WTC11 (cell line): Measurements from ENCODE around the gene TNRC6C. TPM values are rescaled to one million over a fixed set of nuclear protein-coding genes. Genes with fewer than 3 reads are reported as not detected.

Source experiments
- ATAC-seq: fragments of 200-7000 bp; cut with Tn5 transposase; 2 replicates; pipeline ENCODE4 v1.10.0; 2021; ENCODE audit warnings: mild to moderate bottlenecking, moderate library complexity
- CTCF ChIA-PET: fragments of 300-600 bp; sonication (Branson Sonifier 250); formaldehyde crosslinking; loops from one replicate; lab custom pipeline; 2021; ENCODE audit warnings: antibody characterized with exemption; lab: Charles Lee
- POLR2A ChIA-PET: fragments of 350-600 bp; sonication (Branson Sonifier 250); formaldehyde crosslinking; loops from one replicate; lab custom pipeline; 2021; ENCODE audit warnings: antibody characterized with exemption; lab: Charles Lee
- DNase-seq: peaks from one replicate; pipeline ENCODE4 v3.0.0; 2021; ENCODE audit warnings: low spot score
- H3K27ac Mint-ChIP-seq: 2 replicates; pipeline ENCODE4 v1.8.0; 2021; ENCODE audit warnings: mixed read lengths
- H3K27me3 Mint-ChIP-seq: 2 replicates; pipeline ENCODE4 v1.8.0; 2021; ENCODE audit warnings: low read depth, mild to moderate bottlenecking, moderate library complexity, mixed read lengths
- H3K36me3 Mint-ChIP-seq: 2 replicates; pipeline ENCODE4 v1.8.0; 2021; ENCODE audit warnings: mixed read lengths
- H3K4me1 Mint-ChIP-seq: 2 replicates; pipeline ENCODE4 v1.8.0; 2022; ENCODE audit warnings: mixed read lengths
- H3K4me3 Mint-ChIP-seq: 2 replicates; pipeline ENCODE4 v1.8.0; 2021; ENCODE audit warnings: mild to moderate bottlenecking, moderate library complexity, mixed read lengths
- H3K9me3 Mint-ChIP-seq: 2 replicates; pipeline ENCODE4 v1.8.0; 2021; ENCODE audit warnings: mixed read lengths
- ATF1 ChIP-seq: sonication (generic); formaldehyde crosslinking; IDR thresholded peaks from 2 replicates; pipeline ENCODE4 v1.8.1; 2023; ENCODE audit warnings: mild to moderate bottlenecking, moderate library complexity, missing genetic modification reagents
- ELF4 ChIP-seq: sonication (generic); formaldehyde crosslinking; IDR thresholded peaks from 2 replicates; pipeline ENCODE4 v1.8.1; 2022; ENCODE audit warnings: low read depth, mild to moderate bottlenecking, moderate library complexity, missing genetic modification reagents
- ESRRA ChIP-seq: sonication (generic); formaldehyde crosslinking; IDR thresholded peaks from 2 replicates; pipeline ENCODE4 v1.8.1; 2022; ENCODE audit warnings: mild to moderate bottlenecking, missing genetic modification reagents, borderline replicate concordance
- ETV6 ChIP-seq: sonication (generic); formaldehyde crosslinking; IDR thresholded peaks from 2 replicates; pipeline ENCODE4 v1.8.1; 2022; ENCODE audit warnings: mild to moderate bottlenecking, missing genetic modification reagents
- GRHL2 ChIP-seq: fragments of 250-450 bp; sonication (Bioruptor Pico); IDR thresholded peaks from 2 replicates; pipeline ENCODE4 v1.8.0; 2022; ENCODE audit warnings: mild to moderate bottlenecking, moderate library complexity; ENCODE audit not compliant: insufficient replicate concordance, severe bottlenecking
- MXD4 ChIP-seq: fragments of 250-450 bp; sonication (Bioruptor Pico); IDR thresholded peaks from 2 replicates; pipeline ENCODE4 v1.8.0; 2021; ENCODE audit warnings: mild to moderate bottlenecking, moderate library complexity, borderline replicate concordance
- NR2C2 ChIP-seq: sonication (generic); formaldehyde crosslinking; IDR thresholded peaks from 2 replicates; pipeline ENCODE4 v1.8.0; 2022; ENCODE audit warnings: mild to moderate bottlenecking, missing genetic modification reagents
- RORB ChIP-seq: fragments of 250-450 bp; sonication (Bioruptor Pico); IDR thresholded peaks from 2 replicates; pipeline ENCODE4 v1.9.0; 2021; ENCODE audit warnings: mild to moderate bottlenecking
- ZNF423 ChIP-seq: fragments of 250-450 bp; sonication (Bioruptor Pico); IDR thresholded peaks from 2 replicates; pipeline ENCODE4 v2.1.2; 2022; ENCODE audit warnings: mild to moderate bottlenecking, moderate library complexity
- total RNA-seq: library from RNA; stranded (reverse); gene quantifications from 3 replicates; pipeline ENCODE4 v1.2.3, GENCODE V29; 2021
- TF ChIP-seq, protein P1 (sequence below): sonication (generic); formaldehyde crosslinking; IDR thresholded peaks from 2 replicates; pipeline ENCODE4 v1.8.0; 2022; ENCODE audit warnings: mild to moderate bottlenecking, missing genetic modification reagents
- TF ChIP-seq, protein P2 (sequence below): fragments of 200-600 bp; IDR thresholded peaks from 2 replicates; pipeline ENCODE4 v1.8.0; 2022; ENCODE audit warnings: antibody characterized with exemption
- TF ChIP-seq, protein P3 (sequence below): sonication (generic); formaldehyde crosslinking; IDR thresholded peaks from 2 replicates; pipeline ENCODE4 v1.8.1; 2023; ENCODE audit warnings: mild to moderate bottlenecking, moderate library complexity, missing genetic modification reagents
- TF ChIP-seq, protein P4 (sequence below): fragments of 250-450 bp; sonication (Bioruptor Pico); IDR thresholded peaks from 2 replicates; pipeline ENCODE4 v1.9.0; 2021; ENCODE audit warnings: mild to moderate bottlenecking
- TF ChIP-seq, protein P5 (sequence below): fragments of 250-450 bp; sonication (Bioruptor Pico); IDR thresholded peaks from 2 replicates; pipeline ENCODE4 v1.9.0; 2021; ENCODE audit warnings: mild to moderate bottlenecking, borderline replicate concordance

Gene TNRC6C
- total RNA-seq, 1 experiment from 2014 or later: 52.3 TPM

DNA sequence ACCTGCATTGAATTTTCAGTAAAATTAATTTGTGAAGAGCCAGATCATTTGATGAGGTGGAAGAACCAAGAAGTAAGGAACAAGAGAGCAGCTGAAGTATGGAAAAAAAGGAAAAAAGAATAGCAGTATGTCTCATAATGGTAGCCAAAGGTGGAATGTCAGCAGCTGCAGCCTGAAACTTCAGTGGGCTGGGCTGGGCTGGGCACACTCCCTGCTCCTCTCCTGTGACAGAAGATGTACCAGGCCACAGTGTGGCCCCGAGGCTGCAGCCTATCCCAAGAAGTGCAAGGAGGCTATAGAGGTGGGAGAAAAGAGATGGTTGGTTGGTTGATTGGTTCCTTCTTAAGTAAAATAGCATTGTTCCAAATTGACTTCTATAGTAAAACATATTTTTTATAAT lies 84.5 kb downstream of the TNRC6C start (continued):
- TF ChIP-seq, protein P1, sequence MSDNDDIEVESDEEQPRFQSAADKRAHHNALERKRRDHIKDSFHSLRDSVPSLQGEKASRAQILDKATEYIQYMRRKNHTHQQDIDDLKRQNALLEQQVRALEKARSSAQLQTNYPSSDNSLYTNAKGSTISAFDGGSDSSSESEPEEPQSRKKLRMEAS (CRISPR knock-in tag): no peak
- TF ChIP-seq MXD4 (no peak), ZNF423 (no peak), ESRRA (CRISPR knock-in tag) (no peak), ELF4 (CRISPR knock-in tag) (no peak)
- TF ChIP-seq, all 79 proteins: peak for 0

DNA sequence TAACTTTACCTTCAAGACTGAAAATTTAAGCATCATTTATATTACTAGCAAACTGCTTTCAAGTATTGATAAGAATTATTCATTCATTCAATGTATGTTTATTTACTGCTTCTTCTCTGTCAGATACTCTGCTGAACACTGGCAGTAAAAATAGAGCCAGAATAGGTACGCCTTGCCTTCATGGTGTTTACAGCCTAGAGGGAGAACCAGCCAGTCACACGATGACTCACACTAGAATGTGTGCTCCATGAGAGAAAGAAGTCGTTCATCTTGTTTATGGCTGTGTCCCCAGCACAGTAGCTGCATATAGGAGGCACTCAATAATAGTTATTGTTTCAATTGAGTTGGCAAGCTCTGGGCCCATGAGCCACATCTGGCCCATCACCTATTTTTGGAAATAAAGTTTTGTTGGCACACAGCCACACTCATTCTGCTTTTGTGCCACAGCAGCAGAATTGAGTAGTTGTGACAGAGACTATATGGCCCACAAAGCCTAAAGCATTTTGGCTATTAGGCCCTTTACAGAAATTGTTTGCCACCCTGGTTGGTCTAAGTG lies 85.9 kb downstream of the TNRC6C start:
- DNase-seq: no peak
- Mint-ChIP-seq H3K27me3 (no peaks in the 10 kb centered on the region), H3K4me1 (peaks cover 10% of the 10 kb centered on the region), H3K36me3 (peaks cover 39% of the 10 kb centered on the region), H3K9me3 (peaks cover 4% of the 10 kb centered on the region; the same call in 1 of the 2 replicates)
- CTCF ChIA-PET: interaction anchor here (0.8 to 1.1 kb wide), 2 partner anchors 41 to 152 kb away, joined by 3 to 4 read pairs; no protein-coding TSS in a partner anchor
- TF ChIP-seq RORB (CRISPR knock-in tag): no peak
- no peak for TF ChIP-seq ATF1
- TF ChIP-seq, protein P2, sequence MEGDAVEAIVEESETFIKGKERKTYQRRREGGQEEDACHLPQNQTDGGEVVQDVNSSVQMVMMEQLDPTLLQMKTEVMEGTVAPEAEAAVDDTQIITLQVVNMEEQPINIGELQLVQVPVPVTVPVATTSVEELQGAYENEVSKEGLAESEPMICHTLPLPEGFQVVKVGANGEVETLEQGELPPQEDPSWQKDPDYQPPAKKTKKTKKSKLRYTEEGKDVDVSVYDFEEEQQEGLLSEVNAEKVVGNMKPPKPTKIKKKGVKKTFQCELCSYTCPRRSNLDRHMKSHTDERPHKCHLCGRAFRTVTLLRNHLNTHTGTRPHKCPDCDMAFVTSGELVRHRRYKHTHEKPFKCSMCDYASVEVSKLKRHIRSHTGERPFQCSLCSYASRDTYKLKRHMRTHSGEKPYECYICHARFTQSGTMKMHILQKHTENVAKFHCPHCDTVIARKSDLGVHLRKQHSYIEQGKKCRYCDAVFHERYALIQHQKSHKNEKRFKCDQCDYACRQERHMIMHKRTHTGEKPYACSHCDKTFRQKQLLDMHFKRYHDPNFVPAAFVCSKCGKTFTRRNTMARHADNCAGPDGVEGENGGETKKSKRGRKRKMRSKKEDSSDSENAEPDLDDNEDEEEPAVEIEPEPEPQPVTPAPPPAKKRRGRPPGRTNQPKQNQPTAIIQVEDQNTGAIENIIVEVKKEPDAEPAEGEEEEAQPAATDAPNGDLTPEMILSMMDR: no peak
- TF ChIP-seq GRHL2 (CRISPR knock-in tag): no peak
- TF ChIP-seq ESRRA (CRISPR knock-in tag): no peak
- TF ChIP-seq, protein P3, sequence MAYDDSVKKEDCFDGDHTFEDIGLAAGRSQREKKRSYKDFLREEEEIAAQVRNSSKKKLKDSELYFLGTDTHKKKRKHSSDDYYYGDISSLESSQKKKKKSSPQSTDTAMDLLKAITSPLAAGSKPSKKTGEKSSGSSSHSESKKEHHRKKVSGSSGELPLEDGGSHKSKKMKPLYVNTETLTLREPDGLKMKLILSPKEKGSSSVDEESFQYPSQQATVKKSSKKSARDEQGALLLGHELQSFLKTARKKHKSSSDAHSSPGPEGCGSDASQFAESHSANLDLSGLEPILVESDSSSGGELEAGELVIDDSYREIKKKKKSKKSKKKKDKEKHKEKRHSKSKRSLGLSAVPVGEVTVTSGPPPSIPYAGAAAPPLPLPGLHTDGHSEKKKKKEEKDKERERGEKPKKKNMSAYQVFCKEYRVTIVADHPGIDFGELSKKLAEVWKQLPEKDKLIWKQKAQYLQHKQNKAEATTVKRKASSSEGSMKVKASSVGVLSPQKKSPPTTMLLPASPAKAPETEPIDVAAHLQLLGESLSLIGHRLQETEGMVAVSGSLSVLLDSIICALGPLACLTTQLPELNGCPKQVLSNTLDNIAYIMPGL (CRISPR knock-in tag): no peak
- no peak for TF ChIP-seq ETV6 (CRISPR knock-in tag)
- TF ChIP-seq NR2C2 (CRISPR knock-in tag): no peak
- TF ChIP-seq, protein P4, sequence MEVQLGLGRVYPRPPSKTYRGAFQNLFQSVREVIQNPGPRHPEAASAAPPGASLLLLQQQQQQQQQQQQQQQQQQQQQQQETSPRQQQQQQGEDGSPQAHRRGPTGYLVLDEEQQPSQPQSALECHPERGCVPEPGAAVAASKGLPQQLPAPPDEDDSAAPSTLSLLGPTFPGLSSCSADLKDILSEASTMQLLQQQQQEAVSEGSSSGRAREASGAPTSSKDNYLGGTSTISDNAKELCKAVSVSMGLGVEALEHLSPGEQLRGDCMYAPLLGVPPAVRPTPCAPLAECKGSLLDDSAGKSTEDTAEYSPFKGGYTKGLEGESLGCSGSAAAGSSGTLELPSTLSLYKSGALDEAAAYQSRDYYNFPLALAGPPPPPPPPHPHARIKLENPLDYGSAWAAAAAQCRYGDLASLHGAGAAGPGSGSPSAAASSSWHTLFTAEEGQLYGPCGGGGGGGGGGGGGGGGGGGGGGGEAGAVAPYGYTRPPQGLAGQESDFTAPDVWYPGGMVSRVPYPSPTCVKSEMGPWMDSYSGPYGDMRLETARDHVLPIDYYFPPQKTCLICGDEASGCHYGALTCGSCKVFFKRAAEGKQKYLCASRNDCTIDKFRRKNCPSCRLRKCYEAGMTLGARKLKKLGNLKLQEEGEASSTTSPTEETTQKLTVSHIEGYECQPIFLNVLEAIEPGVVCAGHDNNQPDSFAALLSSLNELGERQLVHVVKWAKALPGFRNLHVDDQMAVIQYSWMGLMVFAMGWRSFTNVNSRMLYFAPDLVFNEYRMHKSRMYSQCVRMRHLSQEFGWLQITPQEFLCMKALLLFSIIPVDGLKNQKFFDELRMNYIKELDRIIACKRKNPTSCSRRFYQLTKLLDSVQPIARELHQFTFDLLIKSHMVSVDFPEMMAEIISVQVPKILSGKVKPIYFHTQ: no peak
- TF ChIP-seq, protein P5, sequence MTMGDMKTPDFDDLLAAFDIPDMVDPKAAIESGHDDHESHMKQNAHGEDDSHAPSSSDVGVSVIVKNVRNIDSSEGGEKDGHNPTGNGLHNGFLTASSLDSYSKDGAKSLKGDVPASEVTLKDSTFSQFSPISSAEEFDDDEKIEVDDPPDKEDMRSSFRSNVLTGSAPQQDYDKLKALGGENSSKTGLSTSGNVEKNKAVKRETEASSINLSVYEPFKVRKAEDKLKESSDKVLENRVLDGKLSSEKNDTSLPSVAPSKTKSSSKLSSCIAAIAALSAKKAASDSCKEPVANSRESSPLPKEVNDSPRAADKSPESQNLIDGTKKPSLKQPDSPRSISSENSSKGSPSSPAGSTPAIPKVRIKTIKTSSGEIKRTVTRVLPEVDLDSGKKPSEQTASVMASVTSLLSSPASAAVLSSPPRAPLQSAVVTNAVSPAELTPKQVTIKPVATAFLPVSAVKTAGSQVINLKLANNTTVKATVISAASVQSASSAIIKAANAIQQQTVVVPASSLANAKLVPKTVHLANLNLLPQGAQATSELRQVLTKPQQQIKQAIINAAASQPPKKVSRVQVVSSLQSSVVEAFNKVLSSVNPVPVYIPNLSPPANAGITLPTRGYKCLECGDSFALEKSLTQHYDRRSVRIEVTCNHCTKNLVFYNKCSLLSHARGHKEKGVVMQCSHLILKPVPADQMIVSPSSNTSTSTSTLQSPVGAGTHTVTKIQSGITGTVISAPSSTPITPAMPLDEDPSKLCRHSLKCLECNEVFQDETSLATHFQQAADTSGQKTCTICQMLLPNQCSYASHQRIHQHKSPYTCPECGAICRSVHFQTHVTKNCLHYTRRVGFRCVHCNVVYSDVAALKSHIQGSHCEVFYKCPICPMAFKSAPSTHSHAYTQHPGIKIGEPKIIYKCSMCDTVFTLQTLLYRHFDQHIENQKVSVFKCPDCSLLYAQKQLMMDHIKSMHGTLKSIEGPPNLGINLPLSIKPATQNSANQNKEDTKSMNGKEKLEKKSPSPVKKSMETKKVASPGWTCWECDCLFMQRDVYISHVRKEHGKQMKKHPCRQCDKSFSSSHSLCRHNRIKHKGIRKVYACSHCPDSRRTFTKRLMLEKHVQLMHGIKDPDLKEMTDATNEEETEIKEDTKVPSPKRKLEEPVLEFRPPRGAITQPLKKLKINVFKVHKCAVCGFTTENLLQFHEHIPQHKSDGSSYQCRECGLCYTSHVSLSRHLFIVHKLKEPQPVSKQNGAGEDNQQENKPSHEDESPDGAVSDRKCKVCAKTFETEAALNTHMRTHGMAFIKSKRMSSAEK (CRISPR knock-in tag): no peak
- TF ChIP-seq, all 79 proteins: peak for 0
- POLR2A ChIA-PET: no interaction called here
- ATAC-seq: no peak
- H3K27ac Mint-ChIP-seq: no peak overlapping the region
- H3K4me3 Mint-ChIP-seq: no peak overlapping the region
